Gastroesophageal sphincter (tissue), 3 donors: ENCODE data around the gene SLC37A1.

Experiments
- EP300 ChIP-seq: sonication (generic); formaldehyde crosslinking; IDR thresholded peaks from one replicate; pipeline ENCODE4 v1.6.1; 2017; ENCODE audit warnings: antibody characterized with exemption, mild to moderate bottlenecking
- POLR2A ChIP-seq, 2 donors: fragments of 450-650 bp; IDR thresholded peaks; one replicate each; pipeline ENCODE4 v1.6.1; 2017; ENCODE audit warnings: antibody characterized with exemption in 2 of 2, mild to moderate bottlenecking in 2 of 2, moderate library complexity in 1 of 2
- TF ChIP-seq, protein P1 (sequence below), 4 experiments: fragments of 200-600 bp in 2 of 4; fragments of 450-650 bp in 2 of 4; sonication (generic) in 1 of 4; IDR thresholded peaks; one replicate each; pipeline ENCODE4 v1.5.1; 2017 to 2019; ENCODE audit warnings: antibody characterized with exemption in 4 of 4, mild to moderate bottlenecking in 2 of 4, moderate library complexity in 2 of 4

DNA sequence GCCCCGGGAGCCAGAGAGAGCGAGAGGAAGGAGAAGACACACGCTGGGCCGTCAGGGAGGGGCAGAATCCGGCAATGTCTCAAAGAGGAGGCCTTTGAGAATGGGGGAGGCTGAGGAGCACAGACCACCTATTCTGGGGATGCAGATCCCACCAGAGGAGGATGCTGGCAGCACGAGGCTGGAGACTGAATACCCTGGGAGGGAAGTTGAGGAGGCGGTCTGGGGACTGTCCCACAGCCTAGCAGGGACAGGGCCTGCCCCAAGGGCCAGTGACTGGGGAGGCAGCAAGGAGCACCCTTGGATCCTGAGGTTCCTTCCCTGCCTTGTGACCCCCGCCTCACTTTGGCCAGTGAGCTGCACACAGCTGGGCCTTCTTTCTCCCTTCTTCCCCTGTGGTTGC lies 49.2 kb downstream of the SLC37A1 start:
- TF ChIP-seq, protein P1, sequence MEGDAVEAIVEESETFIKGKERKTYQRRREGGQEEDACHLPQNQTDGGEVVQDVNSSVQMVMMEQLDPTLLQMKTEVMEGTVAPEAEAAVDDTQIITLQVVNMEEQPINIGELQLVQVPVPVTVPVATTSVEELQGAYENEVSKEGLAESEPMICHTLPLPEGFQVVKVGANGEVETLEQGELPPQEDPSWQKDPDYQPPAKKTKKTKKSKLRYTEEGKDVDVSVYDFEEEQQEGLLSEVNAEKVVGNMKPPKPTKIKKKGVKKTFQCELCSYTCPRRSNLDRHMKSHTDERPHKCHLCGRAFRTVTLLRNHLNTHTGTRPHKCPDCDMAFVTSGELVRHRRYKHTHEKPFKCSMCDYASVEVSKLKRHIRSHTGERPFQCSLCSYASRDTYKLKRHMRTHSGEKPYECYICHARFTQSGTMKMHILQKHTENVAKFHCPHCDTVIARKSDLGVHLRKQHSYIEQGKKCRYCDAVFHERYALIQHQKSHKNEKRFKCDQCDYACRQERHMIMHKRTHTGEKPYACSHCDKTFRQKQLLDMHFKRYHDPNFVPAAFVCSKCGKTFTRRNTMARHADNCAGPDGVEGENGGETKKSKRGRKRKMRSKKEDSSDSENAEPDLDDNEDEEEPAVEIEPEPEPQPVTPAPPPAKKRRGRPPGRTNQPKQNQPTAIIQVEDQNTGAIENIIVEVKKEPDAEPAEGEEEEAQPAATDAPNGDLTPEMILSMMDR (IDR thresholded peaks at IDR 0.05), result no peak
- no peak for TF ChIP-seq EP300
- no peak for TF ChIP-seq POLR2A (IDR thresholded peaks at IDR 0.05)
